SK-N-MC (cell line): ENCODE measurements around the gene CEMP1.

ENCODE experiments used
- EZH2 ChIP-seq: fragments of 200-600 bp; sonication (generic); IDR thresholded peaks from one replicate; pipeline ENCODE4 v1.6.1; 2017; ENCODE audit warnings: antibody characterized with exemption
- FOXP2 ChIP-seq: optimal IDR thresholded peaks from 2 replicates; pipeline ENCODE3; 2011; ENCODE audit warnings: mild to moderate bottlenecking, moderate library complexity; ENCODE audit not compliant: insufficient read depth; ENCODE audit errors: extremely low read length, control extremely low read depth
- POLR2AphosphoS5 ChIP-seq: IDR thresholded peaks from 2 replicates; pipeline ENCODE4 v1.6.1; 2012; ENCODE audit warnings: mild to moderate bottlenecking, low read depth, low read length, borderline replicate concordance

DNA sequence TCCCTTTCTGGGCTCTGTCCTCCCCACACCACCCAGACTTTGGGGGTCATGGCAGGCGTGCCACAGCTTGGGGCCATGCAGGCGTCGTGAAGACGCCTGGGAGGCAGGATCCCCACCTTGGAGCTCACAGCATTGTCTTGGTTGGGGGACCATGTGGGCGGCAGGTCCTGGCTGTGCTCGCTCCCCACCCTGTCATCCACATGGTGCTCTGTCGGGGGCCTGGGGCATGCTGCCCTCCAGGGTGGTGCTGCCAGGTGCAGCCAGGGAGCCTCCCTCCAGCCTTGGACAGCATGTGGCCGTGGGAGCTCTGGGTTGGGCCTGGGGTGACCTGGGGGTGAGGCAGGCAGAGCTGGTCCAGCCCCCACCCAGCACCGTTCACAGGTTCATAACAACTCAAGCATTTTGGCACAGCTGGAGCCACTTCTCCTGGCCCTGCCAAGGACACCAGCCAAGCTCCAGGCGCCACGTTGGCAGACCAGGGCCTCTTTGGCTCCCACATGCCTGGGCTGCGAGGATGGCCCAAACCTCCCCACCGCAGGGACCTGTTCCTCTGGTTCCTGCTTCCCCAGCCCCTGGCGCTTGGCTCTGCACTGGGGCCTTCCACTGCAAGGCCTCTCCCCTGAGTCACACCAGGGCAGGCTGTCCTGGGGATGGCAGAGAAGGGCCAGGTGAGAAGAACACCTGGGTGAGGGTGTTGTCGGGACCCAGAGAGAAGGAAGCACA lies 32.5 kb downstream of the CEMP1 start:
- no peak for TF ChIP-seq EZH2
- no peak for TF ChIP-seq POLR2AphosphoS5
- TF ChIP-seq FOXP2: no peak
